Ovary (tissue), 3 donors: ENCODE results near the gene PMM2.

ENCODE experiments used
- CTCF ChIP-seq, 3 donors: fragments of 450-650 bp in 2 of 3; fragments of 200-600 bp in 1 of 3; IDR thresholded peaks; one replicate each; pipeline versions ENCODE4 v1.5.1 to v1.8.0; 2016 to 2022; ENCODE audit warnings: antibody characterized with exemption in 3 of 3, mild to moderate bottlenecking in 1 of 3
- EP300 ChIP-seq: sonication (generic); formaldehyde crosslinking; IDR thresholded peaks from one replicate; pipeline ENCODE4 v1.6.1; 2017; ENCODE audit warnings: antibody characterized with exemption
- donor health status: DM: no; HTN: no; CAD: no.

GRCh38 chr16:8882725-8883377 lies 85.2 kb downstream of the PMM2 start:
- no peak for TF ChIP-seq CTCF (IDR thresholded peaks at IDR 0.05)
- no peak for TF ChIP-seq EP300
